HG02852 (cell line): ENCODE data around the gene FSHB.
"Not testable (repeated sequence)": the region's sequence is repeated elsewhere in the genome, so short reads cannot be mapped to it uniquely, and the experiment has no call there.

Source experiments
- ATAC-seq: cut with Tn5 transposase; IDR thresholded peaks from one replicate; pipeline ENCODE4 v1.9.1; 2021; ENCODE audit warnings: mild to moderate bottlenecking, moderate library complexity; ENCODE audit not compliant: unreplicated experiment

The FSHB gene

DNA sequence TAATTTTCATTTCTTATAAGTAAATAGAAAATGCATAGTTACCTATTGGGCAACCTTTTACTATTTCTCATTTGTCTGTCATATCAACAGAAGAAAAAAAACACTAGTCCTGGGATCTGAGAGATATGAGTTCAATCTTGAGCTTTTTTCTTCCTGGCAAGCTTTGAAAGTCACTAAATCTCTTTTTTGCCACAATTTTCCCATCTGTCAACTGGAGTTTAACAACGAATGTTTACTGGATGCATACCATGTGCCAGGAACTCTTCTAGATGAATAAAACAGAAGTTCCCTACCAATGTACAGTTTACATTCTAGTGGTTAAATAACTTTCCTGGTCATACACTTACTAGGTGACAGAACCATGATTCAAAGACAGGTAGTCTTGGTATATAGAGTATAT is 31.0 kb downstream of the FSHB start:
- no peak for ATAC-seq

DNA sequence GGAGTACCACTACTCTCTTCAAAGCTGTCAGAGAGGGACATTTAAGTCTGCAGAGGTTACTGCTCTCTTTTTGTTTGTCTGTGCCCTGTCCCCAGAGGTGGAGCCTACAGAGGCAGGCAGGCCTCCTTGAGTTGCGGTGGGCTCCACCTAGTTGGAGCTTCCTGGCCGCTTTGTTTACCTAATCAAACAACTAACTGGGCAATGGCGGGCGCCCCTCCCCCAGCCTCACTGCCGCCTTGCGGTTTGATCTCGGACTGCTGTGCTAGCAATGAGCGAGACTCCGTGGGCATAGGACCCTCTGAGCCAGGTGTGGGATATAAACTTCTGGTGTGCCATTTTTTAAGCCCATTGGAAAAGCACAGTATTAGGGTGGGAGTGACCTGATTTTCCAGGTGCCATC is 37.8 kb downstream of the FSHB start:
- ATAC-seq: not testable (repeated sequence)

DNA sequence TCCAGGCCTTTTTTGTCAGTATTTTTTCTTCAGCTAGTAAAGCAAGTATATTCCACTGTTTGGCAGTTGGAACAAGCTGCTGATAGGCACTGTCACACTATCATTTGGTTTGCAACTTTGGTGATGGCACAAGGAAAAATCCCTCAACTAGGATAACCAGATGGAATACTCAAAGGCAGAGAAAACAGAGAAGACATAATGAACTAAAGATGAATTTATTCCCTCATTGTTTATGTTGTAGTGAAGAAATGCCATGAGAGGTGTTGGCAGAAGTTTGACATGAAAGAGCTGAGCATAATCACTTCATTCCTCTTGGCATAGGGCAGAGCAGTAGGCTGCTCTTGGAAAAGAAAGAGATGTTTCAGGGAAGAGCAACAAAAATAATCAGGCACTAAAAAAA is 39.9 kb downstream of the FSHB start:
- ATAC-seq: no peak

DNA sequence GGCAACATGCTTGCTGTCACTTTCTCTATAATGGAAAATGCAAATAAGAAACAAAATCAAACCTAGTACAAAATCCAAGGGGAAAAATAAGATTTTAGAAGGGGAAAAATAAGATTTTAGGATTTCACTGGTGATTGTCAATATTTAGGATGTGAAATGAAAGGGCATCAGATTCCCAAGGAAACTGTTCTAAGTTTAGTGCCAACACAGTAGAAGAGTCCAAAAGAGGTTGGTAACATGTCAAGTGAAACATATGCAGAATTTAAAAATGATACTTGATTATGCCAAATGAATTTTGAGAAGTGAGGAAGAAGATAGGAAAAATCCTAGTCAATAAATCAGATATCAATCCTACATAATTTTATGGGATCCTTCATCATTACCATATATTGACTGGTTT is 46.4 kb downstream of the FSHB start:
- no peak for ATAC-seq

DNA sequence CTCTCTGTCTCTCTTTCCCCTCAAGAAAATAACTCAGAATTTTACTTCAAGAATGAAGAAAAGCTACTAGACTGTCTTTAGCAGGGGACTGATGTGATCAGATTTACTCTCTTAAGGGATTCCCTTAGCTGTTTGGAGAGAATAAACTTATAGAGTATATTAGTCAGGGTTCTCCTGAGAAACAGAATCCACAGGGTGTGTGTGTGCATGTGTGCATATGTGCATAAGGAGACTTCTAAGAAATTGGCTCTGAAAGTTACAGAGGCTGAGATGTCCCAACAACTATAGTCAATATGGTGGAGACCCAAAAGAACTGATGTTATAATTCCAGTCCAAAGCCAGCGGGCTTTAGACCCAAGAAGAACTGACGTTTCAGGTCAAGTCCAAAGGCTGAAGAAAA is 49.0 kb downstream of the FSHB start:
- ATAC-seq: no peak

DNA sequence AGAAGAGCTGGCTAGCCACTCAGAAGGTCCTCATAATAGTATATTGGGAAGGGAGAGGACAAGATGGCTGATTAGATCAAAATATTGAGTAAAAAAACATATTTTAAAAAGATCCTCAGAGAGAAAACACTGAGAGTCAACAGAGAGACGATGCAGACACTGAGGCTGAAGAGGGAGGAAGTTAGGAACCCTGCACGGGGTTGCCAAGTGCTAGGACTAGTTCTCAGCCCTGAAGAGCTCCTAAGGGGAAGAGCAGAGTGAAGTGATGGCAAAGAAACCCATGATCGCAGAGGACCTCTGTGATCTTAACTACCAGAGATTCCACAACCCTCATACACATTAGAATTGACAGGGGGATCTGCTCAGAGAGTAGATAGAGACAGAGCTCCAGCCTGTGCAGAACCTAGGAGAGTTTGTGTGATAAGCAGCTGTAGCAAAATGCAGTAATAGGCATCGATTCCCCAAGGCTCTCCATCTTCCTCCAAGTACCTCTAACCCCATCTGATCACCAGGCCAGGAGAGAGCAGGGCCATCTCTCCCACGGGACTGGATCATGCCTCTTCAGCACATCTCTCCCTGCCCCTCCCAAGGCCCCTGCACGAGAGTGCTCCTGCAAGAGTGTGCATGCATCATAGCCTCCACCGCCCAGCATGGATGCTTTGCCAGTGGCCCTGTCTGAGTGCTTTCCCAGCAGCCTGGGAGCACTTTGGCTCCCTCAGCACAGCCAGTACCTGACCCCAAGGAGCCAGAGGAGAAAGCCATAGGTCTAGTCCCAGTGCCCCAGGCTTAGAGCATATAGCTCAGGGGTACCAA is 50.9 kb downstream of the FSHB start:
- ATAC-seq: peak; percentile 35

DNA sequence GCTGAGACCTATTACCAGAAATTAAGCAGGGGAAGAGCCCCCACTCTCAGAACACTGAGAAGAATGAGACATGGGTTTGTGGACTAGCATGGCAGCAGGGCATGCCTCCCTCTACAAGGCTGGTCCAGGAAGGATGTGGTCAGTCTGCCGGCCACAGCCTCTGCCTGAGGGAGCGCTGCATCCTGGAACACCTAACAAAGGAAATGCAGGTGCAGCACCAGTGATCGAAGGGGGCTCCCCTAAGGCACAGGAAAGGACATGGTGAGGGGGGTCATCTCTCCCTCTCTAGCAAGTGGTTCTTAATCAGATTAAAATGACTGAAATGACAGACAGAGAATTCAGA is 51.4 kb downstream of the FSHB start:
- peak; percentile 75 for ATAC-seq
